ENCODE results near the gene NOS1AP. TPM values are rescaled to one million over a fixed set of nuclear protein-coding genes. Genes with fewer than 3 reads are reported as not detected.

Gene NOS1AP
- total RNA-seq, 1 experiment from 2014 or later, result 0.20 TPM

DNA sequence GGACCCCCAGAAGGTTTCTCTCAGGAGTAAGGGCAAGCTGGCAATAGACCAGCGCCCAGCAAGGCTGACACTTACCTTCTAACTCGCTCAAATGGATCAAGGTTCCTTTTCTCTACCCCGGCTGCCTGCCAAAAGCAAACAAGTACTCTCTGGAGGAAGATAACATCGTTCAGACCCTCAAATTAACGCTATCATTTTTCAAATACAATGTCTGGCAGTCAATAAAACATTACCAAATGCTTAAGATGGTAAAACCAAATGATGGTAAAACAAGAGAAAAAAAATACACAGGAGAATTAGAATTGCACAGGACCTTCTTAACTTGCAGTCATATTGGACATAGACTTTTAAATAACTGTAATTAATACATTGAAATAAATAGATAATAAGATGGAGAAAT is 159.1 kb downstream of the NOS1AP start:
- no peak for DNase-seq (ENCODE audit: low spot score)
- in situ Hi-C loops (cut with HindIII; ENCODE audit: low sequenced_read_pairs), result no loop called here

DNA sequence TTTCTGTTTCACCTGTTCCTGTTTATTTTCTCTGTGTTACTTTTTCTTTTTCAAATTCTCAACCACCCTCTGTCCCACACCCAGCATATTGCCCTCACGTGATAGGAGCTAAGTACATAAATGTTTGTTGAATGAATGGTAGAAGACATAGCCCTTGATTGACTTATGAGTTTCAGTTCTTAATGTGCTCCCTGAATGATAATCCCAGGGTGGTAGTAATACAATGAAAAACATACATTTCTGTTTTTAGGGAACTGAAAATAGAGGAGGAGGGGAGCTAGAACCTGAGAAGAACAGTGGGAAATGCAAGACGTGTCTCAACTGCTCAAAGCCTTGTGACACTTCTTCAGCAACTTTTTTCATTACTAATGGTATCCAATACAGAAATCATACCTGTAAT is 160.1 kb downstream of the NOS1AP start:
- no peak for DNase-seq (ENCODE audit: low spot score)
- in situ Hi-C loops (cut with HindIII; ENCODE audit: low sequenced_read_pairs), result no loop called here

DNA sequence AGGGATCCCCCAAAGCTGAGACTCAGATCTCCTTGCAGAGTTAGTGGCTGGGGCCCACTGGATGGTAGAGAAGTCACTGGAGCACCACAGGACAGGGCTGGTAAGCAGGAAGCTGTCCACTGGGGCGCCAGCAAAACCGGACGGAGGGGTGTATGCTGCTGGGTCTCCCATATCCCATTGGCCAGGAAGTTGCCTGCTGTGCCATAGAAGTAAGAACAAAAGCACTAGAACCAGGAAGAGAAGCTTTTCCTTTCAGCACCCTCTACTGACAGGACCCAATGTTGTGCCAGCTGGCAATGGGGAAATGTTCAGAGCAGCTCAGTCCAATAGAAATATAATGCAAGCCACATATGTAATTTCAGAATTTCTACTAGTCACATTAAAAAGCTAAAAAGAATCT is 160.6 kb downstream of the NOS1AP start:
- in situ Hi-C loops (cut with HindIII; ENCODE audit: low sequenced_read_pairs), result no loop called here
- DNase-seq (ENCODE audit: low spot score), result peak; percentile 34

DNA sequence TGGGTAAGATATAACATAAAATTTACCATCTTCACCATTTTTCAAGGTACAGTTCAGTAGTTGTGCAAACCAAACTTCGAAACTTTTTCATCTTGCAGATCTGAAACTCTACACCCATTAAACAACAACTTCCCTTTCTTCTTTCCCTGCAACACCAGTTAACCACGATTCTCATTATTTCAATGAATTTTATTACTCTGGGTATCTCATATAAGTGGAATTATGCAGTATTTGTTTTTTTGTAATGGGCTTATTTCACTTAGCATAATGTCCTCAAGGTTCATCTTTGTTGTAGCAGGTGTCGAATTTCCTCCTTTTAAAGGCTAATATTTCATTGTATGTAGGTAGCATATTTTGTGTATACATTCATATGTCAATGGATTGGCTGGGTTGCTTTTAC is 161.0 kb downstream of the NOS1AP start:
- no peak for DNase-seq (ENCODE audit: low spot score)
- in situ Hi-C loops (cut with HindIII; ENCODE audit: low sequenced_read_pairs), result no loop called here

GRCh38 chr1:162232034-162232711 is 162.7 kb downstream of the NOS1AP start:
- DNase-seq (ENCODE audit: low spot score), result no peak
- in situ Hi-C loops (cut with HindIII; ENCODE audit: low sequenced_read_pairs), result no loop called here

GRCh38 chr1:162233066-162233465 is 163.6 kb downstream of the NOS1AP start:
- no peak for DNase-seq (ENCODE audit: low spot score)
- in situ Hi-C loops (cut with HindIII; ENCODE audit: low sequenced_read_pairs), result no loop called here

DNA sequence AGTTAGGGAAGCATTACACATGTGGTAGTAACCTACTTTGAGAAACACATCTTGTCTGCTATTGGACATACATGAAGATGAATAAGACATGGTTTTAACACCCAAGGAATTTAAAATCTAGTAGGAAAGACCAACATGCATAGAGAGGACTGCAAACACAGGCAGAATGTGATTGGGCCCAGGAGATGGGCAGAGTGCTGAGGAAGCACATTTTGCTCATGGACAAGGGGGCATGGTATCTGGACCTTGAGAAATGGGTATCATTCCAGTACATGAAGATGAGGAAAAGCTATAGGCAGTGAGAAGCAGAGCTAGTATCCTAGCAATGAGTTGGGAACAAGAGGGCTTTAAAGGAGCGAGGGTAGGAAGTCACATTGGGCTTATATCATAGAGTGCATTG is 164.4 kb downstream of the NOS1AP start:
- in situ Hi-C loops (cut with HindIII; ENCODE audit: low sequenced_read_pairs), result no loop called here
- no peak for DNase-seq (ENCODE audit: low spot score)

GRCh38 chr1:162234571-162234970 is 165.1 kb downstream of the NOS1AP start:
- in situ Hi-C loops (cut with HindIII; ENCODE audit: low sequenced_read_pairs), result no loop called here
- no peak for DNase-seq (ENCODE audit: low spot score)

- in situ Hi-C loops (cut with HindIII; ENCODE audit: low sequenced_read_pairs), result no loop called here
- no peak for DNase-seq (ENCODE audit: low spot score)
These were observed 165.8 kb downstream of the NOS1AP start for GRCh38 chr1:162235241-162235800.

- no peak for DNase-seq (ENCODE audit: low spot score)
- in situ Hi-C loops (cut with HindIII; ENCODE audit: low sequenced_read_pairs), result no loop called here
These were observed 166.7 kb downstream of the NOS1AP start for GRCh38 chr1:162236201-162236600.

DNA sequence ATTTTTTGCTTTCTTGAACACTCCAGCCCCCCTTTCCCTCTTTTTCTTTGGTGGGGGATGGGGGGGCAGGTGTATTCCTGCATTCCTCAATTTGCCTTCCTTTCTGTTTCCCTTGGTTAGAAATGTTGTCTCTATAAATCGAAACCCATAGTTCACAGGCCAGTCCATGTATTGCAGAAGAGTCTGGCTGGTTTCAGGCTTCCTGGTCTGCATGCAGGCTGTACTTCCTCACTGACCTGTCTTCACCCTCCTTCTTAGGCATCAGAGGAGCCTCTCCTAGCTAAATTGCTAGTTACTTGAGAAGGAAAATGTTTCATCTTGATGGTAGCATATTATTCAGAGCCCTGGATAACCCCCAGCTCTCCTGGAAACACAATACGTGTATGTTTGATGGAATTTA is 167.1 kb downstream of the NOS1AP start:
- in situ Hi-C loops (cut with HindIII; ENCODE audit: low sequenced_read_pairs), result no loop called here
- no peak for DNase-seq (ENCODE audit: low spot score)

GRCh38 chr1:162240577-162240976 is 171.1 kb downstream of the NOS1AP start:
- in situ Hi-C loops (cut with HindIII; ENCODE audit: low sequenced_read_pairs), result no loop called here
- DNase-seq (ENCODE audit: low spot score), result no peak

DNA sequence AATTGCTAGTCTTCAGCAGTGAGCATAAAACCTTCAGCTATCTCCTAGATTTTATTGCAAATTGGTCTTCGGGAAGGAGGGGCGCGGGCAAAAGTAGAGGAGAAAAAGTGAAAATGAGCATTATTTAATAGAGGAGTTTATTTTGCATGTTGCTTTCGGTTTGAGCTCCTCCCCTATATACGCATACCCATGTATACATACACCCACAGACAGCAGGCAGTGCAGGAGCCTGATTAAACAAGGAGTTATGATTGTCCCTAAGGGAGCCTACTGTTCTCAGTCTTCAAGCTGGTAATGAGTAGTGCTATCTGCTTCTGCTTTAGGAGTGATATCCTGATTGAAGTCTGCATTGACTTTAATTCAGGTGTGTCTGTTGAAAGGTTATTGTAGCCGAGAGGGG is 173.3 kb downstream of the NOS1AP start:
- in situ Hi-C loops (cut with HindIII; ENCODE audit: low sequenced_read_pairs), result no loop called here
- DNase-seq (ENCODE audit: low spot score), result no peak

- in situ Hi-C loops (cut with HindIII; ENCODE audit: low sequenced_read_pairs), result no loop called here
These were observed 179.5 kb downstream of the NOS1AP start for GRCh38 chr1:162248854-162249535.

DNA sequence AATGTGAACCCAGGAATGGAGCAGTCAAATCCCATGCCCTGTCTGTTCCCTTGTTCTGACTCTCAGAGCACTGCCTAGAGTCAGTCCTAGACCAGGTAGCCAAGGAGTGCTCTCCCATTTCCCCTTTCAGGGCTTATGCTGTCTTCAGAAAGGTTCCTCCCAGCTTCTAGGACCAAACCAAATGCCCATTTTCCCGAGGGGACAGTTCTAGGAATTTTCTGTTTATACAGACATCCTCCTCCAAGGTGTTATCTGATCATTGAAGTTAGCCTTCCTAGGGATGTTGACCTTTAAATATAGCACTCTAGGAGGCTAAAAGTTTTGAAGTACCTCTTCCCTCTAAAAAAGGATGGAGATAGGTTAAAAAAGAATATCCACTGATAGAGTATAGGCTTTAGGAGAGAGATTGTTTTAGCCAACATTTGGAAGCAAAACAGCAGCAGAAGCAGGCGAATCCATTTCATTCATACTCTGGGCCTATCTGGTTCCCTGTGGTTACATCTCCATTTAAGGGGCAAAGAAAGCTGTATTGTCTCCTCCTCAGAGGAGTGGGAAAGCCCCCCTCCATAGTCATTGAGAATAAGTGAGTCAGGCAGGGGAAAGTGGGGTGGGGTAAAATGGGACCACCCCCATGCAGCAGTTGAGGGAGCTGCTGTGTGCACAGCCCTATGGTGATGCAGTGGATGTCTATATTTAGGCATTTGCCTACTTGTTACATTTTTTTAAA is 180.7 kb downstream of the NOS1AP start:
- in situ Hi-C loops (cut with HindIII; ENCODE audit: low sequenced_read_pairs), result no loop called here
- DNase-seq (ENCODE audit: low spot score), result no peak

More at GRCh38 chr1:162248854-162249535, 179.5 kb downstream of the NOS1AP start:
- DNase-seq (ENCODE audit: low spot score), result peak; percentile 40

DNA sequence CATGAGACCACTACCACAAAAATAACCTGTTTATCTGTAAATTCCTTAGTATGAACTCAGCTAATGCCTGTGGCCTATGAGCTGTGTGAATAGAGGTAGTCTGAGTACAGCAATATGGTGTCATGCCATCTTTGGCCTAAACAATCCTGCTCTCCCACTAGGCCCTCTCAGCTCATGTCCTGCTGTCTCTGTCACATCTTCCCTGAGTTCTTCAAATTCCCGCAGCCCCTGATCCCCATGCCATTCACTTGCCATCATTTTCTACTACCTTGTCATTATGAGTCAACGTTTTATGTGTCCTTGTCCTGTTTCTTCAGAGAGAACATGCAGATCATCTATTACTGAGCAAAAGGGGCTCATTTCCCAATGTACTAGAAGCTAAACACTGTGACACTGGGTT is 181.6 kb downstream of the NOS1AP start:
- in situ Hi-C loops (cut with HindIII; ENCODE audit: low sequenced_read_pairs), result no loop called here

DNA sequence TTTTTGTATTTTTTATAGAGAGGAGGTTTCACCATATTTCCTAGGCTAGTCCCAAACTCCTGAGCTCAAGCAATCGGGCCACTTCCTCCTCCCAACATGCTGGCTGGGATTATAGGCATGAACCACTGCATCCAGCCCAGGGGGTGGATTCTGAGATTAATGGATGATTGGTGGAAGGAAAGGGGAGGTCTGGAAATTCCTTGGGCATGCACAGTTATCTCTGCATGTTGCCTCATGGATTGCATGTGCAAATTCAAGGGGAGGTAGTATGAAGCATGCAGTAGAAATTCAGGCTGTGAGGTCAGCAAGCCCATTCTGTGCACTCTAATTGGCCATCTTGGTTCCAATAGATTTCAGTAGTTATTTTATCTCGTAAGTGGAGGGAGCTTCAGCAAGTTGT is 182.7 kb downstream of the NOS1AP start:
- in situ Hi-C loops (cut with HindIII; ENCODE audit: low sequenced_read_pairs), result no loop called here

More for the DNA sequence above, 181.6 kb downstream of the NOS1AP start:
- no peak for DNase-seq (ENCODE audit: low spot score)

GRCh38 chr1:162253790-162254189 is 184.3 kb downstream of the NOS1AP start:
- in situ Hi-C loops (cut with HindIII; ENCODE audit: low sequenced_read_pairs), result no loop called here
- no peak for DNase-seq (ENCODE audit: low spot score)

More for the DNA sequence above, 182.7 kb downstream of the NOS1AP start:
- no peak for DNase-seq (ENCODE audit: low spot score)

- in situ Hi-C loops (cut with HindIII; ENCODE audit: low sequenced_read_pairs), result no loop called here
- no peak for DNase-seq (ENCODE audit: low spot score)
These were observed 186.8 kb downstream of the NOS1AP start for GRCh38 chr1:162256287-162256686.

DNA sequence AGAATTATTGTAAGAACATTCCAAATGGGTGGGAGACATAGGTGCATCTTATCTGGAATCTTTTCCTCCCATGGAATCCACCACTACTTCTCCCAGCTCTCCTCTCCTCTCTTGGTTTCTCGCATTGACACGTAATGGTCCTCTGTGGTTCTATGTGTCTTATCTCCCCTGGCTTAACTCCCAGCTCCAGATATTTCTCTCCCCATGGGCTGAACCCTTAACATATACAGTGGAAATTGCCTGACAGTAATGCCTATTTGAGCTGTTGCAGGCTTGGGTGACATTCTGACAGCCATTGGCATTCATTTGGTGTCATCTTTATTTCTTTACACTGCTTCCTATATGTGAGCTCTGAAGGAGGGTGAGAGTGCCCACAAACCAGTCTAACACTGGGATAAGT is 188.9 kb downstream of the NOS1AP start:
- in situ Hi-C loops (cut with HindIII; ENCODE audit: low sequenced_read_pairs), result no loop called here
- no peak for DNase-seq (ENCODE audit: low spot score)
